ENCODE data around the gene RASL11B. TPM values are rescaled to one million over a fixed set of nuclear protein-coding genes. Genes with fewer than 3 reads are reported as not detected.
"Not testable (repeated sequence)": the region's sequence is repeated elsewhere in the genome, so short reads cannot be mapped to it uniquely, and the experiment has no call there.

The RASL11B gene
- polyA plus RNA-seq, 1 donor, result 2.1 TPM

- H3K4me1 ChIP-seq (ENCODE audit: control insufficient read depth, insufficient read depth, low read length); H3K9me3 ChIP-seq (ENCODE audit: control insufficient read depth, low read depth, low read length); H3K36me3 ChIP-seq (ENCODE audit: control insufficient read depth, insufficient read depth, low read length); H3K27me3 ChIP-seq (ENCODE audit: control insufficient read depth, insufficient read depth, low read length); DNase-seq; H3K4me3 ChIP-seq (ENCODE audit: low read length); H3K27ac ChIP-seq (ENCODE audit: low read length): not testable (repeated sequence)
- WGBS (ENCODE audit: insufficient coverage, low lambda C conversion rate), result no CpG with 5 or more reads among the region's 8 CpGs
Observed at GRCh38 chr4:52834641-52835456, 27.3 kb upstream of the RASL11B start.

GRCh38 chr4:52836120-52836519 lies 26.0 kb upstream of the RASL11B start:
- H3K9me3 ChIP-seq (ENCODE audit: control insufficient read depth, low read depth, low read length), result no peaks in the 10 kb centered on the region

GRCh38 chr4:52836678-52837077 lies 25.4 kb upstream of the RASL11B start:
- DNase-seq, result no peak
- H3K4me1 ChIP-seq (ENCODE audit: control insufficient read depth, insufficient read depth, low read length), result no peaks in the 10 kb centered on the region

More at GRCh38 chr4:52836120-52836519, 26.0 kb upstream of the RASL11B start:
- WGBS (ENCODE audit: insufficient coverage, low lambda C conversion rate), result 60% methylated on average over 1 of the region's 3 CpGs
- no peak for DNase-seq
- no peaks in the 10 kb centered on the region for H3K27me3 ChIP-seq (ENCODE audit: control insufficient read depth, insufficient read depth, low read length)
- H3K4me1 ChIP-seq (ENCODE audit: control insufficient read depth, insufficient read depth, low read length), result no peaks in the 10 kb centered on the region
- no peak overlapping the region for H3K4me3 ChIP-seq (ENCODE audit: low read length)
- no peaks in the 10 kb centered on the region for H3K36me3 ChIP-seq (ENCODE audit: control insufficient read depth, insufficient read depth, low read length)
- no peak overlapping the region for H3K27ac ChIP-seq (ENCODE audit: low read length)

GRCh38 chr4:52837716-52838558 lies 24.2 kb upstream of the RASL11B start:
- Histone ChIP-seq H3K4me1 (ENCODE audit: control insufficient read depth, insufficient read depth, low read length) (no peaks in the 10 kb centered on the region), H3K4me3 (ENCODE audit: low read length) (no peak overlapping the region), H3K9me3 (ENCODE audit: control insufficient read depth, low read depth, low read length) (no peaks in the 10 kb centered on the region), H3K27ac (ENCODE audit: low read length) (no peak overlapping the region), H3K27me3 (ENCODE audit: control insufficient read depth, insufficient read depth, low read length) (no peaks in the 10 kb centered on the region), H3K36me3 (ENCODE audit: control insufficient read depth, insufficient read depth, low read length) (no peaks in the 10 kb centered on the region)
- 40% methylated on average over 1 of the region's 7 CpGs for WGBS (ENCODE audit: insufficient coverage, low lambda C conversion rate)
- DNase-seq, result no peak

More at GRCh38 chr4:52836678-52837077, 25.4 kb upstream of the RASL11B start:
- Histone ChIP-seq H3K27me3 (ENCODE audit: control insufficient read depth, insufficient read depth, low read length) (no peaks in the 10 kb centered on the region), H3K27ac (ENCODE audit: low read length) (no peak overlapping the region), H3K9me3 (ENCODE audit: control insufficient read depth, low read depth, low read length) (no peaks in the 10 kb centered on the region), H3K36me3 (ENCODE audit: control insufficient read depth, insufficient read depth, low read length) (no peaks in the 10 kb centered on the region), H3K4me3 (ENCODE audit: low read length) (no peak overlapping the region)
- 100% methylated on average over 2 of the region's 7 CpGs for WGBS (ENCODE audit: insufficient coverage, low lambda C conversion rate)

GRCh38 chr4:52838729-52839586 lies 23.2 kb upstream of the RASL11B start:
- WGBS (ENCODE audit: insufficient coverage, low lambda C conversion rate), result 94% methylated on average over 6 of the region's 10 CpGs
- H3K27ac ChIP-seq (ENCODE audit: low read length), result no peak overlapping the region
- H3K9me3 ChIP-seq (ENCODE audit: control insufficient read depth, low read depth, low read length), result no peaks in the 10 kb centered on the region
- H3K36me3 ChIP-seq (ENCODE audit: control insufficient read depth, insufficient read depth, low read length), result no peaks in the 10 kb centered on the region
- no peak overlapping the region for H3K4me3 ChIP-seq (ENCODE audit: low read length)
- no peaks in the 10 kb centered on the region for H3K4me1 ChIP-seq (ENCODE audit: control insufficient read depth, insufficient read depth, low read length)
- no peak for DNase-seq
- no peaks in the 10 kb centered on the region for H3K27me3 ChIP-seq (ENCODE audit: control insufficient read depth, insufficient read depth, low read length)

- Histone ChIP-seq H3K4me3 (ENCODE audit: low read length) (no peak overlapping the region), H3K36me3 (ENCODE audit: control insufficient read depth, insufficient read depth, low read length) (no peaks in the 10 kb centered on the region), H3K27me3 (ENCODE audit: control insufficient read depth, insufficient read depth, low read length) (no peaks in the 10 kb centered on the region), H3K9me3 (ENCODE audit: control insufficient read depth, low read depth, low read length) (no peaks in the 10 kb centered on the region), H3K4me1 (ENCODE audit: control insufficient read depth, insufficient read depth, low read length) (no peaks in the 10 kb centered on the region), H3K27ac (ENCODE audit: low read length) (no peak overlapping the region)
- DNase-seq, result no peak
- 58% methylated on average over 3 of the region's 9 CpGs for WGBS (ENCODE audit: insufficient coverage, low lambda C conversion rate)
Observed at GRCh38 chr4:52840531-52841370, 21.4 kb upstream of the RASL11B start.

- no CpG with 5 or more reads among the region's 18 CpGs for WGBS (ENCODE audit: insufficient coverage, low lambda C conversion rate)
- Histone ChIP-seq H3K27me3 (ENCODE audit: control insufficient read depth, insufficient read depth, low read length) (no peaks in the 10 kb centered on the region), H3K36me3 (ENCODE audit: control insufficient read depth, insufficient read depth, low read length) (no peaks in the 10 kb centered on the region), H3K4me3 (ENCODE audit: low read length) (no peak overlapping the region), H3K9me3 (ENCODE audit: control insufficient read depth, low read depth, low read length) (no peaks in the 10 kb centered on the region), H3K27ac (ENCODE audit: low read length) (no peak overlapping the region), H3K4me1 (ENCODE audit: control insufficient read depth, insufficient read depth, low read length) (no peaks in the 10 kb centered on the region)
- no peak for DNase-seq
Observed at GRCh38 chr4:52841682-52842456, 20.2 kb upstream of the RASL11B start.

GRCh38 chr4:52842792-52843191 lies 19.3 kb upstream of the RASL11B start:
- Histone ChIP-seq H3K4me1 (ENCODE audit: control insufficient read depth, insufficient read depth, low read length) (no peaks in the 10 kb centered on the region), H3K36me3 (ENCODE audit: control insufficient read depth, insufficient read depth, low read length) (no peaks in the 10 kb centered on the region), H3K4me3 (ENCODE audit: low read length) (no peak overlapping the region), H3K27ac (ENCODE audit: low read length) (no peak overlapping the region), H3K27me3 (ENCODE audit: control insufficient read depth, insufficient read depth, low read length) (no peaks in the 10 kb centered on the region), H3K9me3 (ENCODE audit: control insufficient read depth, low read depth, low read length) (no peaks in the 10 kb centered on the region)
- DNase-seq, result no peak
- WGBS (ENCODE audit: insufficient coverage, low lambda C conversion rate), result no CpG with 5 or more reads among the region's 3 CpGs

GRCh38 chr4:52843351-52843750 lies 18.8 kb upstream of the RASL11B start:
- H3K4me3 ChIP-seq (ENCODE audit: low read length), result no peak overlapping the region
- no peaks in the 10 kb centered on the region for H3K27me3 ChIP-seq (ENCODE audit: control insufficient read depth, insufficient read depth, low read length)
- no peaks in the 10 kb centered on the region for H3K9me3 ChIP-seq (ENCODE audit: control insufficient read depth, low read depth, low read length)
- H3K4me1 ChIP-seq (ENCODE audit: control insufficient read depth, insufficient read depth, low read length), result no peaks in the 10 kb centered on the region
- WGBS (ENCODE audit: insufficient coverage, low lambda C conversion rate), result 40% methylated on average over 1 of the region's 2 CpGs
- no peaks in the 10 kb centered on the region for H3K36me3 ChIP-seq (ENCODE audit: control insufficient read depth, insufficient read depth, low read length)
- H3K27ac ChIP-seq (ENCODE audit: low read length), result no peak overlapping the region
- no peak for DNase-seq
